GM19023 (cell line): ENCODE data around the gene SPIRE2.

Experiments
- ATAC-seq: cut with Tn5 transposase; IDR thresholded peaks from one replicate; pipeline ENCODE4 v1.9.1; 2021; ENCODE audit warnings: mild to moderate bottlenecking, moderate library complexity; ENCODE audit not compliant: unreplicated experiment

SPIRE2 gene

GRCh38 chr16:89893642-89894548, 65.6 kb downstream of the SPIRE2 start:
- no peak for ATAC-seq

GRCh38 chr16:89895482-89896250, 67.4 kb downstream of the SPIRE2 start:
- ATAC-seq = no peak

GRCh38 chr16:89897204-89897603, 68.9 kb downstream of the SPIRE2 start:
- ATAC-seq = no peak

- no peak for ATAC-seq
Observed at GRCh38 chr16:89898201-89898967, 70.1 kb downstream of the SPIRE2 start.

- ATAC-seq = no peak
Observed at GRCh38 chr16:89899879-89900481, 71.7 kb downstream of the SPIRE2 start.

- ATAC-seq = no peak
Observed at GRCh38 chr16:89900885-89901284, 72.6 kb downstream of the SPIRE2 start.

GRCh38 chr16:89902980-89903379, 74.7 kb downstream of the SPIRE2 start:
- no peak for ATAC-seq

- no peak for ATAC-seq
Observed at GRCh38 chr16:89903908-89904515, 75.7 kb downstream of the SPIRE2 start.

- ATAC-seq = no peak
Observed at GRCh38 chr16:89904606-89905510, 76.6 kb downstream of the SPIRE2 start.

GRCh38 chr16:89905511-89906139, 77.3 kb downstream of the SPIRE2 start:
- ATAC-seq = no peak

- no peak for ATAC-seq
Observed at GRCh38 chr16:89906140-89907025, 78.1 kb downstream of the SPIRE2 start.

GRCh38 chr16:89907055-89907814, 79.0 kb downstream of the SPIRE2 start:
- no peak for ATAC-seq

- ATAC-seq = no peak
Observed at GRCh38 chr16:89908236-89908635, 80.0 kb downstream of the SPIRE2 start.

GRCh38 chr16:89909777-89910716, 81.8 kb downstream of the SPIRE2 start:
- no peak for ATAC-seq

- ATAC-seq = no peak
Observed at GRCh38 chr16:89910717-89911354, 82.6 kb downstream of the SPIRE2 start.

- no peak for ATAC-seq
Observed at GRCh38 chr16:89911375-89911774, 83.1 kb downstream of the SPIRE2 start.
